HepG2 (cell line): ENCODE measurements around the gene KCNH6. TPM values are rescaled to one million over a fixed set of nuclear protein-coding genes. Genes with fewer than 3 reads are reported as not detected.

Experiments
- ATF4 ChIP-seq, 2 experiments: fragments of 450-650 bp in 1 of 2; sonication (generic) in 1 of 2; formaldehyde crosslinking; IDR thresholded peaks; 2 replicates each; pipeline versions ENCODE4 v1.5.0 to v1.8.0; 2020 to 2022; ENCODE audit warnings: mild to moderate bottlenecking in 1 of 2, missing genetic modification reagents in 1 of 2
- DDIT3 ChIP-seq: sonication (generic); formaldehyde crosslinking; IDR thresholded peaks from 2 replicates; pipeline ENCODE4 v1.4.0; 2020; ENCODE audit warnings: mild to moderate bottlenecking, missing genetic modification reagents
- HOMEZ ChIP-seq: IDR thresholded peaks from 2 replicates; pipeline ENCODE4 v1.6.1; 2016; ENCODE audit warnings: low read depth
- KDM5B ChIP-seq: sonication (generic); formaldehyde crosslinking; IDR thresholded peaks from 2 replicates; pipeline ENCODE4 v1.4.0; 2020; ENCODE audit warnings: missing genetic modification reagents, mild to moderate bottlenecking, borderline replicate concordance
- MYPOP ChIP-seq: sonication (generic); formaldehyde crosslinking; IDR thresholded peaks from 2 replicates; pipeline ENCODE4 v1.8.1; 2023; ENCODE audit warnings: mild to moderate bottlenecking, moderate library complexity, missing genetic modification reagents
- RFXAP ChIP-seq: sonication (generic); formaldehyde crosslinking; IDR thresholded peaks from 2 replicates; pipeline ENCODE4 v1.4.0; 2020; ENCODE audit warnings: missing genetic modification reagents, borderline replicate concordance
- SOX5 ChIP-seq: IDR thresholded peaks from 2 replicates; pipeline ENCODE4 v1.6.1; 2016; ENCODE audit warnings: borderline replicate concordance
- TRIM22 ChIP-seq: fragments of 450-650 bp; IDR thresholded peaks from 2 replicates; pipeline ENCODE4 v1.6.1; 2017
- ZBTB3 ChIP-seq: sonication (generic); formaldehyde crosslinking; IDR thresholded peaks from 2 replicates; pipeline ENCODE4 v1.4.0; 2020; ENCODE audit warnings: low read depth, mild to moderate bottlenecking, moderate library complexity, missing genetic modification reagents, borderline replicate concordance
- ZBTB42 ChIP-seq: sonication (generic); formaldehyde crosslinking; IDR thresholded peaks from 2 replicates; pipeline ENCODE4 v1.5.0; 2020; ENCODE audit warnings: mild to moderate bottlenecking, missing genetic modification reagents
- ZMAT5 ChIP-seq: sonication (generic); formaldehyde crosslinking; IDR thresholded peaks from 2 replicates; pipeline ENCODE4 v1.5.0; 2020; ENCODE audit warnings: mild to moderate bottlenecking, low read depth, missing genetic modification reagents, borderline replicate concordance
- ZNF136 ChIP-seq: sonication (generic); formaldehyde crosslinking; IDR thresholded peaks from 2 replicates; pipeline ENCODE4 v1.8.1; 2022; ENCODE audit warnings: low read depth, mild to moderate bottlenecking, moderate library complexity, missing genetic modification reagents
- ZNF143 ChIP-seq: sonication (generic); formaldehyde crosslinking; IDR thresholded peaks from 2 replicates; pipeline ENCODE4 v1.4.0; 2020; ENCODE audit warnings: missing genetic modification reagents
- ZNF160 ChIP-seq: sonication (generic); formaldehyde crosslinking; IDR thresholded peaks from 2 replicates; pipeline ENCODE4 v1.8.0; 2022; ENCODE audit warnings: mild to moderate bottlenecking, inconsistent platforms, missing genetic modification reagents
- ZNF264 ChIP-seq: sonication (generic); formaldehyde crosslinking; IDR thresholded peaks from 2 replicates; pipeline ENCODE4 v1.4.0; 2020; ENCODE audit warnings: missing genetic modification reagents
- ZNF333 ChIP-seq: sonication (generic); formaldehyde crosslinking; IDR thresholded peaks from 2 replicates; pipeline ENCODE4 v1.4.0; 2020; ENCODE audit warnings: mild to moderate bottlenecking, missing genetic modification reagents, borderline replicate concordance
- ZNF337 ChIP-seq: sonication (generic); formaldehyde crosslinking; IDR thresholded peaks from 2 replicates; pipeline ENCODE4 v1.5.1; 2020; ENCODE audit warnings: missing genetic modification reagents, low read depth, mild to moderate bottlenecking, borderline replicate concordance
- ZNF468 ChIP-seq: sonication (generic); formaldehyde crosslinking; IDR thresholded peaks from 2 replicates; pipeline ENCODE4 v1.8.0; 2022; ENCODE audit warnings: mild to moderate bottlenecking, moderate library complexity, missing genetic modification reagents
- ZNF569 ChIP-seq: sonication (generic); formaldehyde crosslinking; IDR thresholded peaks from 2 replicates; pipeline ENCODE4 v1.5.0; 2020; ENCODE audit warnings: mild to moderate bottlenecking, missing genetic modification reagents, moderate library complexity, borderline replicate concordance
- ZNF710 ChIP-seq: sonication (generic); formaldehyde crosslinking; IDR thresholded peaks from 2 replicates; pipeline ENCODE4 v1.5.0; 2020; ENCODE audit warnings: mild to moderate bottlenecking, missing genetic modification reagents, borderline replicate concordance
- polyA plus RNA-seq, 8 experiments: library from polyadenylated mRNA; depleted of rRNA in 3 of 8; stranded (reverse) in 7 of 8; unstranded in 1 of 8; fragments of >200 nt; fragmentation: Illumina TruSeq in 4 of 8; extraction: Trizol in 4 of 8; gene quantifications; 2 replicates each; pipeline versions ENCODE4 v1.2.1 to v1.2.3, GENCODE V29; 2011 to 2016; ENCODE audit warnings: low read depth in 4 of 8, missing spikeins in 1 of 8, mixed read lengths in 1 of 8; ENCODE audit not compliant: insufficient read depth in 1 of 8
- total RNA-seq, 5 experiments: library from RNA; depleted of rRNA; stranded (reverse); fragments of >200 nt; fragmentation: Illumina TruSeq; extraction: Trizol; gene quantifications; 2 replicates each; pipeline ENCODE4 v1.2.3, GENCODE V29; 2016; ENCODE audit warnings: low read depth in 1 of 5

The KCNH6 gene
- total and polyA plus RNA-seq, 2 of the 13 experiments (the other 11 are each of a cell fraction or from before 2014, with no cell fraction given), result 0.05 to 0.18 TPM

- no peak for TF ChIP-seq ZNF264 (CRISPR knock-in tag)
- no peak for TF ChIP-seq ZNF569 (CRISPR knock-in tag)
- TF ChIP-seq TRIM22, result no peak
- TF ChIP-seq HOMEZ (CRISPR knock-in tag), result peak; percentile 81
- TF ChIP-seq ZNF136 (CRISPR knock-in tag), result no peak
- TF ChIP-seq ZBTB42 (CRISPR knock-in tag), result no peak
- peak; percentile 68; the same call in 1 of the 2 replicates for TF ChIP-seq RFXAP (CRISPR knock-in tag)
- TF ChIP-seq ZNF337 (CRISPR knock-in tag), result no peak
- TF ChIP-seq ZNF333 (CRISPR knock-in tag), result no peak
- 0 out of 2 replicates have a peak, but pooled peaks have one; percentile 34 for TF ChIP-seq ZNF468 (CRISPR knock-in tag)
- TF ChIP-seq ZBTB3 (CRISPR knock-in tag), result no peak
- peak; percentile 19; the same call in 1 of the 2 replicates for TF ChIP-seq KDM5B (CRISPR knock-in tag)
- no peak for TF ChIP-seq ZMAT5 (CRISPR knock-in tag)
- peak; percentile 89; the same call in 1 of the 2 replicates for TF ChIP-seq ZNF710 (CRISPR knock-in tag)
- peak; percentile 78 for TF ChIP-seq MYPOP
- TF ChIP-seq SOX5 (CRISPR knock-in tag), result peak; percentile 90
- peak in 1 of 2 experiments; percentile 65; a peak in 1 of 4 replicates for TF ChIP-seq ATF4 (CRISPR knock-in tag; IDR thresholded peaks at IDR 0.05)
- no peak for TF ChIP-seq ZNF160 (CRISPR knock-in tag)
- TF ChIP-seq DDIT3 (CRISPR knock-in tag), result no peak
- 0 out of 2 replicates have a peak, but pooled peaks have one; percentile 29 for TF ChIP-seq ZNF143
Observed at GRCh38 chr17:63519972-63520882, 2.9 kb upstream of the KCNH6 start (continued).
